GM21786 (cell line): ENCODE measurements around the gene KYNU.

Experiments
- ATAC-seq: cut with Tn5 transposase; IDR thresholded peaks from one replicate; pipeline ENCODE4 v1.9.1; 2021; ENCODE audit not compliant: unreplicated experiment

The KYNU gene

DNA sequence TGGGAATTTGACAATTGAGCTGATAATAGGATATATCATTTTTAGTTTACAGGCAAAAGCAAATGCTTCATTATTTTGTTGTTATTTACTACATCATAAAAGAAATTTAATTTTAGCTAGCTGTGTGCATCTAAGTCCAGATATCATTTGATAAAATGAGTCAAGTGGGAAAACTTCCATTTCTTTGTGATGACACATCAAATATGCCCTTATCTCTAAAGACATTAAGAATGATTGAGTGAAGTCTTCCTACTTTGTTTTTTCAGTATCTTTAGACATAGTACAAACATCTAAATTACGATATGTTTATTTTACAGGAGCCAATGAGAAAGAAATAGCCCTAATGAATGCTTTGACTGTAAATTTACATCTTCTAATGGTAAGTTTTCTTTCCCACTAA lies 77.0 kb downstream of the KYNU start:
- no peak for ATAC-seq

DNA sequence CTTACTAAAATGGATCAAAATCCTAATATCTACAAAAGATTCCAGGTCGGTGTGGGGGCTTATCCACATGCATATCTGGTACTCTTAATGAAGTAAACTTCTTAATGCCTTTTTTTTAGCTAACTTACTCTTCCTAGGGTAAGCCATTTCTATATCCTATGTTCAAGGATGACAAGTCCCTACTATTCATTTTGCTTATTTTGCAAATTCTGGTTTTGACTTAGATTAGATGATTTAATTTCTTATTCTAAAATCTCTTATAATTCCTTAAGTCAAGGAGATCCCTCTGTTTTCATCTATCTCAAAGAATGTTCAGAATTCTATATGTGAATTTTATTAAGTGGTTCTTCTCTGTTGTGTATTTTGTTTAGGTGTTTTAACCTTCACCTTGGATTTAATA lies 79.7 kb downstream of the KYNU start:
- no peak for ATAC-seq

DNA sequence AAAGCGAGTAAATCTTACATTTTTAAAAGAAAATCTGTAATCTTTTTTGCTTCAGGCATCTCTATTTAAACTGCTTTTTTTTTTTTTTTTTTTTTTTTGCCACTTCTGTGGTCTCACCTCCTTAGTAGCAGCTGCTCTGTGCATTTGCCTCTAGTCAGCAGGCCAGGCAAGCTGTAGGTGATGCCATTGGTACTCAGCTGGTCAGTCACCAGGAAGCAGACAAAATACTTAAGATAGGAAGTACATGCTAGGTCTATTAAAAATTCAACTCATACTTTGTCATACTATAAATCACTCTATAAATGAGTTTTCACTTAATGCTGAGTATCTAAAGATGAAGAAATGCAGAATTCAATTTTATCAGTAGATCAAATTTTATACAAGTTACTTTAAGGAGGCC lies 83.7 kb downstream of the KYNU start:
- ATAC-seq: no peak

DNA sequence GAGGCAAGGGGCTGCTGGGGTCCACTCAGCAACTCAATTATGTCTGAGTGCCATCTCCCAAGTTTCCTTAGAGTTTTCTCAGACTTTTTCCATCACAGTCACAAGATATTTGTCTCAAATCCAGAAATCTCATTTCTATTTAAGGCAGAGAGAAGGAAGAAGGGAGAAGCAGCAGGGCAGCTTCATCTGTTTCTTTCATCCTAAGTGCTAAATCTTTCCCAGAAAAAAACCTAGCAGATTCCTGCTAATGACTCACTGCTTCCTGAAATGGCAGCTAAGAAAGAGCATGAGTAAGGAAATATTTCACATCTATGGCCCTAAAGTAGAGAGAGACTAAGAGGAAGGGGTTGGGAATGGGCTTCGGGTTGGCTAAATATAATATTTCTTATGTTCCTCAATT lies 88.0 kb downstream of the KYNU start:
- ATAC-seq: no peak

DNA sequence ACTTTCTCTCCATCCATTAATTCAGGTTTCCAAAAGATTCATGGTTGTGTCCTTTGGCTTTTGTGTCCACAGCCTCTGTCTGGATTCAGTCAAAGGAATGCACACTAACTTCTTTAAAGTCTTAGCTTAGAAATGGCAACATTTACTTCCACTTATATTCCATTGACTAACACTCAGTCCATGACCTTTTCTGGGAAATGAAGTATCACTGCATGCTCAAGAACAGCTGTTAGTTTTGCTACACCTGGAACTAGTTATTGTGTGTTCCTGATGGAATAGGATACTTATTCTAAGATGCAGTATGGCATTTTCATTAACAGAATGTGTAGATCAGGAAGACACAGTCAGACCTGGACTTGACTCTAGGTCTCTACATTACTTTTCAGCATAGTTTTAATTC lies 88.8 kb downstream of the KYNU start:
- ATAC-seq: no peak

DNA sequence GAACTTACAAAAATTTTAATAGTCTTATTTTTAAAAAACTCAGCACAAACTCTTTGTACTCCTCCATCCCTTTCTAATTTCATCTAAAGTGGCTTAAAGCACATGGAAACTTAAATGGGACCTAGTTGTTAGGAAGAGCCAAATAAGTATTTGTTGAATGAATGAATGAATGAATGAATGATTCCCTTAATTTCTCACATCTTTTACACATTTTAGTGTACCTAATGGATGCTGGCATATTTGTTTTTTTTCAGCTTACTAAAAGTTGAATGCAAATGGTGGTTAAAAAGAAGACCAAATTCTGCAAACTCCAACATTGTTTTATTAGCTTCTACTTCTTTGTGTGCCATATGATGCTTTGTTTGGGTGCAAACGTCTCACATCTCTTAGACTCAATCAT lies 89.6 kb downstream of the KYNU start:
- no peak for ATAC-seq

DNA sequence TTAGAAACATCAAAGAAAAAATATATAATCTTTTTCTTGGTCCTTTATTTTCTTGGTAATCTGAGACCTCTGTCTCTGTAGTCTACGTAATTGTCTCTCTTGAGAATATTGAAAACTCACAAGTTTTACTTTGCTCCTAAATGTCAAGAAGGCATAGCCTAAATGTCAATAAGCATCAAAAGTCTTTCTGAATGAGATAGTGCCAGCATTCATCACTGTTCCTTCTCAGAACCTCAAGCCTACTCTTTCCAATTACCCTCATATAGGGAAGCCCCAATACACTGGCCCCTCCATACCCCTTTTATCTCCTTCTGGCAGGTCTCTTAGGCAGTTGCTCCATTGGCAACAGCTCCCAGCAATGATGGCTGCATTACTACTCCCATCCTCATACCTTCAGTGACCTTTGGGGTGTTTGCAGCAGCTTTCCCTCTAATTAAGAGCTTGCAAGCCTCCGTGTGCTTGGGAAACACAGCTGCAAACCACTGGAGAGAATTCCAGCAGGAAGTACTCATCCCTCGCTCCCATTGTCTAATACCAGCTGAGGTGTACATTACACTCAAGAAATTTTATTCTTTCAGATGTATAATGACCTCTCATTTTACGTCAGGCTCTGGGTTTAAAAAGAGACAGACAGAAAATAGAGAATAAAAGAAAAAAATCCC lies 95.8 kb downstream of the KYNU start:
- ATAC-seq: no peak

DNA sequence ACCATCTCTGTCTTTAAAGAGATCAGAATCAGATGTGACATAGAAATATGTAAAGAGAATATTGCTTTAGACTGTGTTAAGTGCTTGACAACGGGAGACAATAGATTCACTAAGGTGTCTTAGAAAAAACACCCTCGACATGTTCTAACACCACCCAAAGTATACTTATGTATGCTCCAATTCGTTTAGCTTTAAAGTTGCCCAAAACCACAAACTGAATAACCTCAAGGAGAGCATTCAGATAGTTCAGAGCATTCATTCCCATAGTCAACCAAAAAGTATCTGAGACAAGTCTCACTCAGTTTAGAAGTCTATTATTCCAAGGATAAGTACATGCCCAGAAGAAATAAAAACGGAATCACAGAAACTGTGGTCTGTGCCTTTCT lies 96.4 kb downstream of the KYNU start:
- peak; percentile 7 for ATAC-seq

DNA sequence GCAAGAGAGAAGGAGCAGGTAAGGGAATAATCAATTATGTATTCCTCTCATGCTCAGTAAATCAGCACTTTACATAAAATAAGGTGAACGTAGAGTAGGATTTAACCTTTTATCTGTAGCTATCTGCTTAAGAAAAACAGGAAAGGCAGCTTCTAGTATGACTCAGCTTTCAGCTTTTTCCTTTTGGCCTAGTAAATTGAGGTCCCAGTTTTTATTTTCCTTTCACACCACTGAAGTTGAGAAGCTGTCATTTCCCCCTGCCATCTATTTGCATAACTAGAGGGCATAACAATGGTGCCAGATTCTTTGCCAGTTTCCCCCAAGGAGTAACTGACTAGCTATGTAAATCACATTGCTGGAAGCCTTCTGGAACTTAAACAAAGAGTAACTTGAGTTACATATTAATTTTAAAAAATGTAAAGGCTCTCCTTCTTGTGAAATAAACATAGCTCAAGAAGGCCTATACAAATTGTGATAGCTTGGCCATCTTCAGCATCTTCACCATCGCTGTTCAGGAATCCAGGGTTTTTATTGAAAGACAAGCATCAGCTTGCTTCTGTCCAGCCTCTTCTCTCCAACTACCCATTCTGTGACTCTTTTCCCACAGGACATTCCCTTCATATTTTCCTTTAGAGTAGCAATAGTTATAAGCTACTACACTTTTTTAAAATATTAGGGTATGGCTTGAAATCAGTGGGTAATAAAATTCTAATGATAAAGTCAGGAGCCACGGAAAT lies 97.0 kb downstream of the KYNU start:
- ATAC-seq: peak; percentile 74

DNA sequence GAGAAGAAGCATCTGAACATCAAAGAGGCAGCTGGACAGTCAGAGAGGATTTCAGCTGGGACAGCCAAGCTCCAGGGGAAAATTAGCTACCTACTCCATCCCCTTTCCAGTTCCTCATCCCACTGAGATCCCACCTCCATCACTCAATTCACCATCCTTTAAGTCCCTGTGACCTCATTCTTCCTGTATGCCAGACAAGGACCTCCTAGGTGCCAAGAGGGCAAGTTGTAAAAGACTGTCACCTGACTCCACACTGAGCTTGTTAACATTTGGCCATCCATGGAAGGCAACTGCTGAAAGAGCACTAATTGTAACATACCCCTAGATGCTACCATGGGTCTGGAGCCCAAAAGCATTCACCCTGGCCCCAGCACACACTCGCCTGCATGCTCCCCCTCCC lies 97.8 kb downstream of the KYNU start:
- no peak for ATAC-seq

DNA sequence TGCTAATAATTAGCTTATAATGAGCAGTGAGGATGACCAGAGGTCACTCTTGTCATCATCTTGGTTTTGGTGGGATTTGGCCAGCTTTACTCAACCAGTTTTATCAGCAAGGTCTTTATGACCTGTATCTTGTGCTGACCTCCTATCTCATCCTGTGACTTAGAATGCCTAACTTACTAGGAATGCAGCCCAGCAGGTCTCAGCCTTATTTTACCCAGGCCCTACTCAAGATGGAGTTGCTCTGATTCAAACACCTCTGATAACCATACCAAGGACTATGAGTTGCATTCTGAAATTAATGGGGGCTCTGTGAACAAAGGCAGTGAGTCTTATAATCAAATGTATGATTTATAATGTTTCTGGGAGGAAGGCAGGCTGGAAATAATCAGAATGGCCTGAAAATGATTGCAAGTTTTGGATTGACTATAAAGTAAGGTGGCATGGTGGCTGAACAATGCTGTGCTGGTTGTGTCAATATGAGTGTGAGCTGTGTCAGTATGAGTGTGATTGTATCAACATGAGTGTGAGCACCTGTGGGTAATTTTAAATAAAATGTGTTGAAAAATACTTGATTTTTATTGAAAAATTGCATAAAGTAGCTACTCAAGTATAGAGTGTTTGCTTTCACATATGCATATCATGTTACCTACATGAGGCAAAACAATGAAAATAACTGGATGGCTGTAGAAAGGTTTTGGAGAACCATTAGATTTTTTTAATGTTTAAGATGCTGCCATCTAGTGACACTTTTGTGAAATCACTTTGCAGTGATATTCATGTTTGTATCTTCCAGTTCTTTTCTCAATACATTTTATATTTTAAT lies 103.0 kb downstream of the KYNU start:
- ATAC-seq: peak; percentile 37

DNA sequence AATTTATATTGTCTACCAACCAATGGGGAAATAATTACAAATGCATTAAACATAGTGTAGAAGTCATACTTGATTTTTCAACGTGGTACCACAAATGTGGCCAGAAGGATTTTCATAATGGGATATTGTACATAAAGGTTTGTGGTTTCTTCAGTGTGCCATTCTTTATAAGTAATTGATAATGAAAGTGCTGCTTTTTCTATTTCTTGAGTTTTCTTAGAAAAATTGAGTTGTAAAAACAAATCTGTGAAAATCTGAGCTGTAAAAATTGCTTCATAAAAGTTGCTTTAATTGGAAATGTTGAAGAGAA lies 103.6 kb downstream of the KYNU start:
- ATAC-seq: no peak

DNA sequence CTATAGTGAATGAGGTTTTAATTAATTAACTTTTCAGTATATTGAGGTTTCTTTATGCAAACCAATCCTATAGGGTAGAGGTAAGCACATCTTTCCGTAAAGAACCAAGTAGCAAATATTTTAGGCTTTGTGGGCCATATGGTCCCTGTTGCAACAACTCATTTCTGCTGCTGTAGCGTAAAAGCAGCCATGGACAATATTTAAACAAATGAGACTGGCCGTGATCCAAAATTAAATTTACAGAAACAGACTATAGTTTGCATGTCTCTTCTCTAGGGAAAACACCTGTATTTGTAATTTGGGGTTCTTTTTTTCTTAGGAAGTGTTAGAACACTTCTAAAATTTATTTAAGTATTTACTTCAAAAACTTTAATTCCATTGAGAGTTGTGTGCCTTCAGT lies 104.3 kb downstream of the KYNU start:
- no peak for ATAC-seq

DNA sequence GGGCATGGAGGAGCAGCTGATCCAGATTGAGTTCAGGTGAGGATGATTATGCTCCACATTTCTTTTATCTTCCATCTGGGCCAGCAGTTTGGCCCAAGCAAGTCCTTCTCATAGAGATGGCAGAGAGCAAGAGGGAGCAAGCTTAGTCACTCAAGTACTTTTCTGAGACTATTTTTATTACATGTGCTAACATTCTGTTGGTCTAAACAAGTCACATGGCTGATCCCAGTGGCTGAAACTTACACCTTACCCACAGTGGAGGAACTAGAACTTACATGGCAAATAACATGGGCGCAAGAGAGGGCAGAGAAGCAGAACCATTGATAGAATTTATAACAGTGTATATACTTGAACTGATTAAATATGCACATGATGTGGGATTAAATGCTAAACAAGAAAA lies 105.7 kb downstream of the KYNU start:
- peak; percentile 81 for ATAC-seq

DNA sequence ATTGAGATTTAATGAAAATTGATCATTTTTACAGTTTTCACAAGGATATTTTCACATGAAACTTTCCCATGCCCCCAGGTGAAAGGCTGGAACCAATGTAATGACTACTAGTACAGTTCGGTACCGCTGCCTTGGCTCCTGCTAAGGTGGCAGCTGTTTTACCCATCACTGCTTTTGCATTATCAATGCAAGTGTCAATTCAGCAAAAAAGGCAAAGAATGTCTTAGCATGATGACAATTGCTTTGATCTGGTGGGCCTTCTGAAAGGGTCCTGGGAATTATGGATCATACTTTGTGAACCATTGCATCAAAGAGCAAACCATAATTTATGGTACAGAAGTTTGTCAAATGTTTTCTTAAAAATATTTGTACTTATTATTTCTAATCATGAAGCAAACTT lies 107.2 kb downstream of the KYNU start:
- no peak for ATAC-seq

DNA sequence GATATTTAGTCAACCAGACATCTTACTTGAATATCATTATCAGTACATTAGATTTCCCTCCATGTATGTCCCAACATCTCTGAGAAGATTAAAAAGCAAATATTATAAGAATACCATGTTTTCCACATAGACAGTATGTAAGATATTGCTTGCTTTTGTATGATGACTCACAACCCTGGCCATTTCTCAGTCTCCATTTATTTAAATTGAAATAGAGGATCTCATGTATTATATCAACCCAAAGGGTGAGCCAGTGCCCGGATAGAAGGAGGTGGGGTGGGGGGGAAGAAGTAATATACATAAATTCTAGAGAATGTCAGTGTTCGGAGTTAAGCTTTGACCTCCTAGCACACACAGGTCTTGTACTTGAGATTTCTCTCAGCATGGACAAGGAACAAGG lies 109.6 kb downstream of the KYNU start:
- no peak for ATAC-seq

DNA sequence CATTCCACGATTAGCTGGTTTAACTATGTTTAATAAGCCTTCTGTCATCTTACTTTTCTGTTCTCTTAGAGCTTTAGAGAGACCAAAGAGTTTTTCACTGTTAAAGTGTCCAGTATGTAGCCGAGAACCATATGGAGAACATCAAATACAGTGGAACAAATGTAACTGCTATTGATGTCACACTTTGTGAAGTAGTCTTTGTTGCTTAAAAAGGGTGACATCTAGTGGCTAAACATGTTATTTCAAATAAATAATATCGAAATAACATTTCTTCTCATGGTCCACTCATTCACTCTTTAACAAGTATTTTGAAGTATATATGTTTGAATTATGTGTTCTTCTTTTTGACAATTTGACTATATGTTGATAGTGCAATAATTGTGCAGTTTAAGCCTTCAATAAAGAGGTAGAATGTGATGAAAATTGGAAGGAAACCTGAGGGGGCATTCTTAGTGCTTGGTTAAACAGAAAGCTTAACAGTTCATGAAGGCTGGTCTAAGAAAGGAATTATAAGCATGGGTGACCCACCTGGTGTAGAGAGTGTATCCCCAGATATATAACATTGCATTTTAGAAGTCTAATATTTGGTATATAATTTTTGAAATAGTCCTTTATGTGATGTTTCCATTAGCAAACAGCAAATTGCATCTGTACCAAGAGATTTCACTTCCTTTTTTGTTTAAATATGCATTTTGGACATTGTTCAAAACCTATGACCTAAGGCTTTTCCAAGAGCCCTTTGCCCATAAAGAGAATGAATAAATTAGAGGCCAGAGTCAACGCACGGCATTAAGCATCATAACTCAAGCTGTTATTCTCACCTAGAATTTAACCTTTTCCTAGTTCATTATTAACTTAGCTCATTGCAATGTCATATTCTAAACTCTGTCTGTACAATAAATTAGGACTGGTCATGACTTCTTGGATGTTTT lies 112.1 kb downstream of the KYNU start:
- peak; percentile 65 for ATAC-seq

DNA sequence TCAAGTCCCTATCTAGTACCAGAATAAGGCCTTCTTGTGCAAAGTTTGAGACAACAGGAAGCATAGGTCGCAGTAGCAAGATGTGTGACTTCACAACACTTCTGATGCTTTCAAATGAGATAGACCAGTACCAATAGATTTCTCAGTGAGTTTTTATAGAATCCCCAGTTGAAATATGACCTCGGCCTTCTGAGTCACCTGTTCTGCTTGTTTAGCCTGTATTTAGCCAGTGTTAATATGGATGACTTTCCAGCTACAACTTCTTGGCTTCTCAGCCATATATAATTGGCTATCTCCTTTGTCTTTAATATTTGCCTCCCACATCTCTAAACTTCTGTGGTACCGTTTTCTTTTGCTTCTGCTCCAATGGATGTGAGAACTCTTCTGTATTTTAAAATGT lies 113.8 kb downstream of the KYNU start:
- ATAC-seq: no peak

DNA sequence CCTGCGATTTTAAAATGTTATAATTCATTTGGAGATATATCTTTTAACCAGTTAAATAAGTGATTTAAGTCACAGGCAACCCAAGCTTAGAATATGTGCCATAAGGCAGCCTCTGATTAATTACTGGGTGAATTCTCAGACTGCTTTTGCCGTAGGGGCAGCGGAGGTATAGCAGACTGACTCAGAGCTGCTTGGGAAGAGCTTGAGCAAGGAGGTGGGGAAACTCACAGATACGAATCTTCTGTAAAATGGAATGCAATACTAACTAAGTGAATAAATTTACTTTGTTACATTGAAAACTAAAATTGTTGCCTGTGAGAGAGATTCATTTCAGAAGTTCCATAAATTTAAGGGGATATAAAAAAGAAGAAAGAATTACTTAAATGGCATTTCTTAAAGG lies 115.4 kb downstream of the KYNU start:
- no peak for ATAC-seq

DNA sequence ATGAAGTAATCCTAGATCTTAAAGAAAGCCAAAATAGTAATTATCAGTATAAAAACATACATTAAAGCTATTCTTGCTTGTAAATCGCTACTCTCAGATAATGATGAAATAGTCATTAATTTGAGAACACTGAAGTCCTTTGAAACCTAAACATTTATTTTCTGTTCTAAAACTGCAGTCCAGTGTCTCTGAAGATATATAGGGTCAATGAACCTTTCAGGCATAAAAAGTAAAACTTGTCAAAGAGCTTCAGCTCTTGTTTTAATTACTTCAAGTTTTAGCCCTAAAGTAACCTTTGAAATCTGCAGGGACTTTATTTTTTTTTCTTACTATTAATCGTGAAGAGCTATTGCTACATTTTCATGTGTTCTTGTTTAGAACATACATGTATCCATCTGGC lies 116.3 kb downstream of the KYNU start:
- no peak for ATAC-seq

DNA sequence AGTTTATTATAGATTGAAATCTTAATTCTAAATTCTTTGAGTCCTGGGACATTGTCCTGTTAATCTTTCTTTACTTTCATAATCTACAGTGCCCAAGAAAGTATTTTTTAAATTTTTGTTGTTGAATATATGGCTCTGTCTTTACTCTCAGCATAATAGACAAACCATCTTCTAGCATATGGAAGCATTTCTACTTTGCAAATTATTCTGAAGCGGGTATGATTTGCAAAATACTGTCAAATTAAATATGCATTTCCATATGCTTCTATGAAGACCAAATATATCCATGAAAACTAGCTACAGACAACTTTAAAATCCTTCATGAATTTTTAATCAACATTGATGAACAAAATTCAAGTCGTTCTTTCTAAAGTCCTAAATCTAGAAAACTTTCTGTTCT lies 117.2 kb downstream of the KYNU start:
- ATAC-seq: no peak
